ENCODE measurements around the gene BRIP1.
"Not testable (repeated sequence)": the region's sequence is repeated elsewhere in the genome, so short reads cannot be mapped to it uniquely, and the experiment has no call there.

Gene BRIP1

GRCh38 chr17:61826866-61827265 lies 36.5 kb downstream of the BRIP1 start:
- not testable (repeated sequence) for DNase-seq

DNA sequence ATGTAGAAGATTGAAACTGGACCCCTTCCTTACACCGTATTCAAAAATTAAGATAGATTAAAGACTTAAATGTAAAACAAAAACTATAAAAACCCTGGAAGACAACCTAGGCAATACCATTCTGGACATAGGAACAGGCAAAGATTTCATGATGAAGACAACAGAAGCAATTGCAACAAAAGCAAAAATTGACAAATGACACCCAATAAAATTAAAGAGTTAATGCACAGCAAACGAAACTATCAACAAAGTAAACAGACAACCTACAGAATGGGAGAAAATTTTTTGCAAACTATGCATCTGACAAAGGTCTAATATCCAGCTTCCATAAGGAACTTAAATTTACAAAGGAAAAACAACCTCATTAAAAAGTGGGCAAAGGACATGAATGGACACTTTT lies 37.1 kb downstream of the BRIP1 start:
- DNase-seq, result not testable (repeated sequence)

- no peak for DNase-seq
Observed at GRCh38 chr17:61825448-61826137, 37.7 kb downstream of the BRIP1 start.

DNA sequence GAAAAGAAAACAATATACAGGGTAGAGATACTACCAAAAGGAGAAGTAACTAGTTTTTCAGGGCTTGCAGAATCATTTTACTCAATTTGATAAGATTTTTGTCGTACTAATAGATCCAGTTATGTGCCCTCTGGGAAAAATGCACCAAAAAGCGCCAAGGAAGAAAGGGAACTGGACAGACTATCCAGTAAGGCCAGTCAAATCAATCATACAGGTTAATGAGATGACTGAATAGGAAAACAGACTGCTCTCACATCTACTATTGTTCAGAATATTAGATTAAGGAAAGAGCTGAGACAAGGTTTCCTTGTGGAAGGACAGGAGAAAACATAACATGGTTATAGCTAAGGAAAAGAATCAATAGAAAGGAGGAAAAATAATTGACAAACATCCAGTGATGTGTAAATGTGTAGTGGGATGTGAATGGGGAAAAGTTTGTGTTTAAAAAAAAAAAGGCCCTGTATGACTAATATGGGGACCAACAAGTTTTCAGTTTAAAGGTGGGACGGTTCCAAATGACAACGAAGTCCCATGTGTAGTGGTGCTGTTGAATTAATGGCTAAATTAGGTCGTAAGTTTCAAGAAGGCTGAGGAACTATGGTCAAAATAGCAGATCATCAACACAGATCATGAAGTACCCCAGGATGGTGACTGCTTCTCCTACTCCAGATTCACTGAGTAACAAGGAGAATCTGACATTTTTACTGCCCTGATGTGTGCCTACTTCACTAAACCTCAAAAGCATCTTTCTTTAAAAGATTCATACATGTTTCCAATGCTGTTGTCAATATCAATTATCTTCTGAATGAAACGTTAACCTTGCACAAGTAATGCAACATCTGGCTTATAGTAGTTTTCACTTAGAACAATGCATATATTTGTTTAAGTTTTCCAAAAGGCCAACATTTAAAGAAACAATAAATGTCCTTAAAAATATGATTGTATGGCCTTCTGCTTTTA lies 40.7 kb downstream of the BRIP1 start:
- DNase-seq, result no peak

DNA sequence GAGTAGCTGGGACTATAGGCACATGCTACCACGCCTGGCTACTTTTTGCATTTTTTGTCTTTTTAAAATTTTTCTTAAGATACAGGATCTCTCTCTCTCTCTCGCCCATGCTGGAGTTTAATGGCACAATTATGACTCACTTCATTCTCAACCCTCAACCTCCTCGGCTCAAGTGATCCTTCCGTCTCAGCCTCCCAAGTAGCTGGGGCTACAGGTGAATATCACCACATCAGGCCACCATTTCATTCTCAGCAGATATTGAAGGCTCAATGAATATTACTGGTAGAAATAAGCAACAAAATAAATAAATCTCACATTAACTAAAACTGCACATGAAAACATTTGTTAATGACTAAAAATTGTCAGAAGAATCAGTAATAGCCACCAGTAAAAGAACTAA lies 41.7 kb downstream of the BRIP1 start:
- DNase-seq, result no peak

DNA sequence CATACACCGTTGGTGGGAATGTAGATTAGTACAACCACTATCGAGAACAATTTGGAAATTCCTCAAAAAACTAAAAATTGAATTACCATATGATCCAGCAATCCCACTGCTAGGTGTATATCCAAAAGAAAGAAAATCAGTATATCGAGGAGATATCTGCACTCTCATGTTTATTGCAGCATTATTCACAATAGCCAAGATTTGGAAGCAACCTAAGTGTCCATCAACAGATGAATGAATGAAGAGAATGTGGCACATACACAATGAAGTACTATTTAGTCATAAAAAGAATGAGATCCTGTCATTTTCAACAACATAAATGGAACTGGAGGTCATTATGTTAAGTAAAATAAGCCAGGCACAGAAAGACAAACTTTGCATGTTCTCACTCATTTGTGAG lies 44.1 kb downstream of the BRIP1 start:
- not testable (repeated sequence) for DNase-seq

- no peak for DNase-seq
Observed at GRCh38 chr17:61818225-61818624, 45.1 kb downstream of the BRIP1 start.

DNA sequence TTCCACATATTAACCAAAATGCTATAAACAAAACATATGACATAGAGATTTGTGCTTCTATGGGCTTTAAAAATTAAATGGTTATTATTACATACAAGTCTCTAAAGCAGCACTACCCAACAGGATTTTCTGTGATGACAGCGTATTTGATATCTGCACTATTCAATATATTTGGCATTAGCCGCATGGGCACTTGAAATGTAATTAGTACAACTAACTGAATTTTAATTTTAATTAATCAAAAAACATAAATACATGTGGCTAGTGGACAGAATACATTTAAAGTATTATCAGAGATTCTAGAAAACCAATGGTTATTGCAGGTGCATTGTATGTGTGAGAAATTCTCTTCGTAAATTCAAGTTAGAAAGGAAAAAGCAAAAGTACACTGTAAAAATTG lies 45.9 kb downstream of the BRIP1 start:
- no peak for DNase-seq

- DNase-seq, result no peak
Observed at GRCh38 chr17:61816538-61816937, 46.8 kb downstream of the BRIP1 start.

DNA sequence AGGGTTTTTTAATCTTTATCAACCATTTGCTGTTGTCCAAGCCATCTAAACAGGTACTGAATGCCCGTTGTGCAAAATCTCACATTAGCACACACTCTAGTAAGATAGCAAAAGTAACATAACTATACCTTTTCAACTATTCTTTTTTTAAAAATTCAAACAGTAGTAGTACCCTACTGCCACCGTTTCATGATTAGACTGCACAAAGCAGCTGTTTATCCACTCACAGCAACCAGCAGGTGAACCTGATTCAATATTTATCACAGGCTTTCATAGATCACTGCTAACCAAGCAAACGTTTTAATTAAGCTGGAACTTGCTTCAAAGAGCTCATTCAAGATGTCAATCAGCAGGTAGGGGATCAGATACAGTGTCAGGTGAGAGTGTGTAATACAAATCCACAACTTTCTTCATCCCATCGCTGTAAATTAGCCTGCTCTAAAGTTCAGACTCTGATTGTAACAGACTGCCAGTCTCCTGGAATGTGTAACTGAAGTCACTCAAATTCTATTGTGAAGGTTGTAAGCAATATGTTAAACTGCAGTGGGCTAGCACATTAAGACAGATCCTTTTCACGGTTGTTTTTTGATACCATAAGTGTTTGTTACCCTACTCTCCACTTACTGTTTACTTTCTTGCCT lies 47.3 kb downstream of the BRIP1 start:
- no peak for DNase-seq

DNA sequence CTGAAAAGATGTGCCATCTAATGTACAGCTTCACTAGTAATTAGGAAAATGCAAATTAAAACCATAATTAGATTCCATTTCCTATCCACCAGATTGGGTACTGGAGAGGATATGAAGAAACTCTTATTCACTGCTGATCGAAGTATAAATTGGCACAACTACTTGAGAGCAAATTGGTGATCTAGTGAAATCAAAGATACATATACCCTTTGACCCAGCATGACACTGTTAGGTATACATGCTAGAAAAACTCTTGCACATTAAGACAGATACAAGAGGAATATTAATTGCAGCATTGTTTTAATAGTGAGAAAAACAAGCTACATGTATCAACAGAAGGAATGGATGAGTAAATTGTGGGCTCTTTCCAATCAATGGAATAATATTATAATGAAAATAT lies 48.8 kb downstream of the BRIP1 start:
- no peak for DNase-seq

DNA sequence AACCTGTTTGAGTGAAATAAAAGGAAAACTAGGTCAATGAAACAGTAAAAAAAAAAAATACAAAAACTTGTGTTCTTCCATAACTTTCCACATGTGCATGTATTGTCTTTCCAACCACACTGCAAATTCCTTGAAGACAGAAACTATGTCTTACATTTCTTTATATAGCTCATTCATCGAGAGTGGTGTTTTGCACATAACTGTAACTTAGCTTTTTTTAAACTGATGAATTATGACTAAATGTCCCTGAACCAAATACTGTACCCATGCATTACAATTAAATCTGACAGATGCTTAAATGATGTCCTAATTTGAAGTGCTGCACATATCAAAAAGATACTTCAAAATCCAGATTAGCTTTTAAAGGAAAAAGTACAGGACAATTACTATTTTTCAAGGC lies 50.1 kb downstream of the BRIP1 start:
- DNase-seq, result peak; percentile 34

- DNase-seq, result no peak
Observed at GRCh38 chr17:61812747-61813146, 50.6 kb downstream of the BRIP1 start.

GRCh38 chr17:61809816-61810392 lies 53.4 kb downstream of the BRIP1 start:
- peak; percentile 75 for DNase-seq

- DNase-seq, result no peak
Observed at GRCh38 chr17:61808442-61808841, 54.9 kb downstream of the BRIP1 start.

DNA sequence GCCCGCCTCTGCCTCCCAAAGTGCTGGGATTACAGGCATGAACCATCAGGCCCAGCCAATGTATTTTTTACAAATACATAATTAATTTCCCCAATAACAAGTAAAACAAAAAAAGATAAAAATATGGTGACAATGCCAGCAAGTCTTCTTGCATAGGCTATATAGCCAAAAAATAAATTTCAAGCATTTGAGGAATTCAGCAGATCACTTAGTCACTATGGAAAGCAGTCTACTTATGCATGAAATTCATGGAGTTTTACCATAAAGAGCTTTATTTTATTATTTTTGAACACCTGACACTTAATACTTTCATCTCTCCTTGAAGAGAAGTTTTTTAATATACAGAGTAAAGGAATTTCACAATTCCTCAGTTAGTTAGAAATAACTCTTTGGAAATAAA lies 56.4 kb downstream of the BRIP1 start:
- peak; percentile 37 for DNase-seq

- DNase-seq, result no peak
Observed at GRCh38 chr17:61806081-61806828, 57.1 kb downstream of the BRIP1 start.

DNA sequence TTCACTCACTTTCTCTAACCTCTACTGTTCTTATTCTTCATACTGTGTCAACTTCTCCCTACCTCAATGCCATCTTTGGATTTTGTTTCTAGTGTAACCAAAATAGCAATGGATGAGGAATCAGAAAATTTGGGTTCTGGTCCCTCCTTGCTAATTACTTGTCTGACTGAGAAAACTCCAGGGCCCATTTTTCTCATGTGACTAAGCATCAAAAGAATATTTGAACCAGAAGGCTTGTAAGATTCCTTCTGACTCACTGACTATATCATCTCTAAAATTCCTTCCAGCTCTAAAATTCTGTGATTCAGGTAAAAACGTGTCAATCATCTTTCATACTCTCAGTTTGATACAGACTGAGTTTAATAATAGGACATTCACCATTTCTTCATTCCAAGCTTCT lies 57.9 kb downstream of the BRIP1 start:
- peak; percentile 76 for DNase-seq

GRCh38 chr17:61803796-61804195 lies 59.5 kb downstream of the BRIP1 start:
- DNase-seq, result no peak

DNA sequence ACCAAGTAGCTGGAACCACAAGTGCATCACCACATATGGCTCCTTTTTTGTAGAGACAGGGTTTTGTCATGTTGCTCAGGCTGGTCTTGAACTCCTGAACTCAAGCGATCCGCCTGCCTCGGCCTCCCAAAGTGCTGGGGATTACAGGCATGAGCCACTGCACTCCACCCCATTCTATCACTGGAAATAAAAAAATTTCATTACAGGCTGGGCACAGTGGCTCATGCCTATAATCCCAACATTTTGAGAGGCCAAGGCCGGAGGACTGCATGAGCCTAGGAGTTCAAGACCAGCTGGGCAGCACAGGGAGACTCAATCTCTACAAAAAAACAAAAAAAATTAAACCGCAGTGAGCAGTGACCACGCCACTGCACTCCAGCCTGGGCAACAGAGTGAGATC lies 60.1 kb downstream of the BRIP1 start:
- DNase-seq, result no peak

GRCh38 chr17:61799812-61800484 lies 63.4 kb downstream of the BRIP1 start:
- DNase-seq, result no peak

- DNase-seq, result no peak
Observed at GRCh38 chr17:61797283-61797682, 66.0 kb downstream of the BRIP1 start.
